Measurements from ENCODE around the gene SYT17.
A peak's percentile ranks its signal among the peaks of the same experiment; 100 is the strongest.

SYT17 gene

GRCh38 chr16:19266774-19267173, 98.7 kb downstream of the SYT17 start:
- DNase-seq = no peak

GRCh38 chr16:19269098-19269497, 101.1 kb downstream of the SYT17 start:
- no peak for DNase-seq

- peak; percentile 20 for DNase-seq
Measured at GRCh38 chr16:19274165-19274797, 106.2 kb downstream of the SYT17 start.

GRCh38 chr16:19278403-19278802, 110.4 kb downstream of the SYT17 start:
- no peak for DNase-seq

- DNase-seq = no peak
Measured at GRCh38 chr16:19281246-19281645, 113.2 kb downstream of the SYT17 start.

GRCh38 chr16:19282101-19282500, 114.1 kb downstream of the SYT17 start:
- no peak for DNase-seq

- no peak for DNase-seq
Measured at GRCh38 chr16:19283637-19284036, 115.6 kb downstream of the SYT17 start.

- DNase-seq = no peak
Measured at GRCh38 chr16:19284207-19284606, 116.2 kb downstream of the SYT17 start.

- no peak for DNase-seq
Measured at GRCh38 chr16:19285431-19285830, 117.4 kb downstream of the SYT17 start, which contains the start of gene CLEC19A. CLEC19A (plus strand) TSS chr16:19285731; CDS start chr16:19285852, 121 bp downstream.

GRCh38 chr16:19286827-19287226, 118.8 kb downstream of the SYT17 start:
- DNase-seq = no peak

GRCh38 chr16:19287241-19287640, 119.2 kb downstream of the SYT17 start:
- no peak for DNase-seq

GRCh38 chr16:19288872-19289799, 121.1 kb downstream of the SYT17 start:
- no peak for DNase-seq

- no peak for DNase-seq
Measured at GRCh38 chr16:19289811-19290485, 121.9 kb downstream of the SYT17 start.

GRCh38 chr16:19290860-19291259, 122.8 kb downstream of the SYT17 start:
- no peak for DNase-seq

- no peak for DNase-seq
Measured at GRCh38 chr16:19291475-19291874, 123.4 kb downstream of the SYT17 start.

- no peak for DNase-seq
Measured at GRCh38 chr16:19292186-19292585, 124.1 kb downstream of the SYT17 start.

- no peak for DNase-seq
Measured at GRCh38 chr16:19294156-19294649, 126.2 kb downstream of the SYT17 start.

GRCh38 chr16:19295393-19295792, 127.4 kb downstream of the SYT17 start:
- DNase-seq = no peak

- no peak for DNase-seq
Measured at GRCh38 chr16:19297454-19297853, 129.4 kb downstream of the SYT17 start.

GRCh38 chr16:19299565-19299964, 131.5 kb downstream of the SYT17 start:
- no peak for DNase-seq

- no peak for DNase-seq
Measured at GRCh38 chr16:19301931-19302330, 133.9 kb downstream of the SYT17 start.

- no peak for DNase-seq
Measured at GRCh38 chr16:19304750-19305149, 136.7 kb downstream of the SYT17 start.

- no peak for DNase-seq
Measured at GRCh38 chr16:19305443-19305842, 137.4 kb downstream of the SYT17 start.

Measured in DMS153 (cell line).